KMS-11 (cell line): ENCODE measurements around the gene NUDT22.
A peak's percentile ranks its signal among the peaks of the same experiment; 100 is the strongest.

Source experiments
- H2AFZ ChIP-seq: fragments of 200-600 bp; sonication (generic); 2 replicates; pipeline ENCODE4 v1.6.1; 2016; ENCODE audit warnings: antibody characterized with exemption, mixed run types, low read depth
- H3K27ac ChIP-seq: fragments of 200-600 bp; sonication (generic); 2 replicates; pipeline ENCODE4 v1.6.1; 2016; ENCODE audit warnings: mild to moderate bottlenecking, mixed run types
- H3K27me3 ChIP-seq: fragments of 200-600 bp; sonication (generic); 2 replicates; pipeline ENCODE4 v1.6.1; 2017; ENCODE audit warnings: mild to moderate bottlenecking, low read depth, mixed run types, moderate library complexity; ENCODE audit not compliant: insufficient read depth
- H3K36me3 ChIP-seq: fragments of 200-600 bp; sonication (generic); 2 replicates; pipeline ENCODE4 v1.6.1; 2017; ENCODE audit warnings: mild to moderate bottlenecking, mixed run types; ENCODE audit not compliant: insufficient read depth
- H3K4me1 ChIP-seq: fragments of 200-600 bp; sonication (generic); 2 replicates; pipeline ENCODE4 v1.6.1; 2016; ENCODE audit warnings: mild to moderate bottlenecking, low read depth, mixed run types; ENCODE audit not compliant: poor library complexity, severe bottlenecking
- H3K4me2 ChIP-seq: fragments of 200-600 bp; sonication (generic); 2 replicates; pipeline ENCODE4 v1.7.0; 2016; ENCODE audit warnings: mild to moderate bottlenecking, mixed run types
- H3K4me3 ChIP-seq: fragments of 200-600 bp; sonication (generic); IDR thresholded peaks from 2 replicates; pipeline ENCODE4 v1.6.1; 2017; ENCODE audit warnings: low read depth, low read length, mixed read lengths; ENCODE audit not compliant: insufficient read depth
- H3K79me2 ChIP-seq: fragments of 200-600 bp; sonication (generic); 2 replicates; pipeline ENCODE4 v1.6.1; 2016; ENCODE audit warnings: low read depth, mixed run types; ENCODE audit not compliant: insufficient read depth
- H3K9ac ChIP-seq: fragments of 200-600 bp; sonication (generic); 2 replicates; pipeline ENCODE4 v1.6.1; 2016; ENCODE audit warnings: mild to moderate bottlenecking, mixed run types
- H4K20me1 ChIP-seq: fragments of 200-600 bp; sonication (generic); 2 replicates; pipeline ENCODE4 v1.6.1; 2016; ENCODE audit warnings: mild to moderate bottlenecking, mixed run types; ENCODE audit not compliant: insufficient read depth
- CTCF ChIP-seq: fragments of 200-600 bp; sonication (generic); conservative IDR thresholded peaks from 2 replicates; pipeline ENCODE4 v1.6.1; 2017; ENCODE audit warnings: low read depth, mild to moderate bottlenecking, antibody characterized with exemption, low read length, moderate library complexity, mixed read lengths

Gene NUDT22

GRCh38 chr11:64249563-64250414 lies 23.7 kb downstream of the NUDT22 start:
- no peak for TF ChIP-seq CTCF

DNA sequence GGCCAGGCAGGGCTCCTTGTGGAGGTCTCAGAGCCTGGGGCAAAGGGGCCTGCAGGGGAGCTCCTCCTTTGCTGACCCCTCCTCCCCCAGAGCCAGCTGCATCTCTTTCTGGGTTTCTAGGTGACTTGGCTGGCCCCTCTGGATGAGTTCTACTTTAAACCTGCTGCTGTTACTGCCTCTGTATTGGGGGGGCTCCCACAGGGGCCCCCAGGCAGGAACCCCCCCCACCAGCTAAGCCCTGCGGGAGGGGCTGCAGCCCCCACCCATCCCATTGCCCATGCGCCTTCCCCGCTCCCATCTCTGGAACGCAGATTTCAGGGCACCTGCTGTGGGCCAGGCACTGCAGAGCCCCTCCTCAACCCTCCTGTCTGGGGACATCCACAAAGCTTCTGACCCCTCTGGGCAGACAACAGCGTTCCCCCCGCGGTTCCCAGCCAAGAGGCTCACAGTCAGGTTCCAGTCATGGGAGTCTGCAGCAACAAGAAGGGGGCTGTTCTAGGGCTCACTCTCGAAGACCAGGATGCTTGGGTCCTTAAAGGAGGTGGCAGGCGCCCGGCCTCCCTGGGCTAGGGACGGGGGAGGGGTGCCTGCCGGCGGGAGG lies 24.4 kb downstream of the NUDT22 start:
- H3K9ac ChIP-seq = no peak overlapping the region
- no peak for TF ChIP-seq CTCF
- no peaks in the 10 kb centered on the region for H3K27me3 ChIP-seq
- peak overlapping the region; percentile 82; the same call in 1 of the 2 replicates for H2AFZ ChIP-seq
- peaks cover 6% of the 10 kb centered on the region for H3K4me1 ChIP-seq
- H3K36me3 ChIP-seq = no peaks in the 10 kb centered on the region
- H3K4me2 ChIP-seq = 0 out of 2 replicates have a peak overlapping the region, but pooled peaks have one; percentile 22
- H4K20me1 ChIP-seq = no peaks in the 10 kb centered on the region
- H3K27ac ChIP-seq = no peak overlapping the region
- no peak overlapping the region for H3K4me3 ChIP-seq
- peaks cover 7% of the 10 kb centered on the region for H3K79me2 ChIP-seq

More at GRCh38 chr11:64249563-64250414, 23.7 kb downstream of the NUDT22 start:
- Histone ChIP-seq H3K79me2 (peaks cover 15% of the 10 kb centered on the region), H2AFZ (no peak overlapping the region), H3K9ac (no peak overlapping the region), H3K36me3 (no peaks in the 10 kb centered on the region), H3K4me1 (peaks cover 9% of the 10 kb centered on the region), H3K4me2 (no peak overlapping the region), H4K20me1 (no peaks in the 10 kb centered on the region), H3K27ac (no peak overlapping the region), H3K4me3 (no peak overlapping the region), H3K27me3 (no peaks in the 10 kb centered on the region)

- H3K27ac ChIP-seq = no peak within 1 kb of the TSS
- peak within 1 kb of the TSS; percentile 72 for H3K4me2 ChIP-seq
- H3K9ac ChIP-seq = peak within 1 kb of the TSS; percentile 35; the same call in 1 of the 2 replicates
- H3K79me2 ChIP-seq = peaks cover under 1% of the 10 kb centered on the region
- no peaks in the 10 kb centered on the region for H3K27me3 ChIP-seq
- H2AFZ ChIP-seq = peak within 1 kb of the TSS; percentile 85
- no peak within 1 kb of the TSS for H3K4me3 ChIP-seq
- H3K4me1 ChIP-seq = peaks cover 6% of the 10 kb centered on the region
- H3K36me3 ChIP-seq = no peaks in the 10 kb centered on the region
- TF ChIP-seq CTCF = peak; percentile 68
- H4K20me1 ChIP-seq = no peaks in the 10 kb centered on the region
Measured at GRCh38 chr11:64251016-64251752, 25.1 kb downstream of the NUDT22 start, which contains the start of gene PLCB3. PLCB3 (plus strand) TSS chr11:64251530; CDS start chr11:64251650, 120 bp downstream.

GRCh38 chr11:64251753-64252002 lies 25.6 kb downstream of the NUDT22 start:
- no peak overlapping the region for H3K27ac ChIP-seq
- peaks cover 6% of the 10 kb centered on the region for H3K4me1 ChIP-seq
- no peak overlapping the region for H3K4me3 ChIP-seq
- H2AFZ ChIP-seq = peak overlapping the region; percentile 85
- peak overlapping the region; percentile 72 for H3K4me2 ChIP-seq
- no peak for TF ChIP-seq CTCF
- no peaks in the 10 kb centered on the region for H3K27me3 ChIP-seq
- no peaks in the 10 kb centered on the region for H3K36me3 ChIP-seq
- H4K20me1 ChIP-seq = no peaks in the 10 kb centered on the region
- peak overlapping the region; percentile 35; the same call in 1 of the 2 replicates for H3K9ac ChIP-seq
- H3K79me2 ChIP-seq = no peaks in the 10 kb centered on the region
